ENCODE data around the gene RECQL.

The RECQL gene

GRCh38 chr12:21539797-21540196 lies 38.4 kb upstream of the RECQL start:
- TF ChIP-seq, protein P1, sequence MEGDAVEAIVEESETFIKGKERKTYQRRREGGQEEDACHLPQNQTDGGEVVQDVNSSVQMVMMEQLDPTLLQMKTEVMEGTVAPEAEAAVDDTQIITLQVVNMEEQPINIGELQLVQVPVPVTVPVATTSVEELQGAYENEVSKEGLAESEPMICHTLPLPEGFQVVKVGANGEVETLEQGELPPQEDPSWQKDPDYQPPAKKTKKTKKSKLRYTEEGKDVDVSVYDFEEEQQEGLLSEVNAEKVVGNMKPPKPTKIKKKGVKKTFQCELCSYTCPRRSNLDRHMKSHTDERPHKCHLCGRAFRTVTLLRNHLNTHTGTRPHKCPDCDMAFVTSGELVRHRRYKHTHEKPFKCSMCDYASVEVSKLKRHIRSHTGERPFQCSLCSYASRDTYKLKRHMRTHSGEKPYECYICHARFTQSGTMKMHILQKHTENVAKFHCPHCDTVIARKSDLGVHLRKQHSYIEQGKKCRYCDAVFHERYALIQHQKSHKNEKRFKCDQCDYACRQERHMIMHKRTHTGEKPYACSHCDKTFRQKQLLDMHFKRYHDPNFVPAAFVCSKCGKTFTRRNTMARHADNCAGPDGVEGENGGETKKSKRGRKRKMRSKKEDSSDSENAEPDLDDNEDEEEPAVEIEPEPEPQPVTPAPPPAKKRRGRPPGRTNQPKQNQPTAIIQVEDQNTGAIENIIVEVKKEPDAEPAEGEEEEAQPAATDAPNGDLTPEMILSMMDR (IDR thresholded peaks at IDR 0.05; ENCODE audit: borderline replicate concordance, extremely low read depth, low read length, poor library complexity, severe bottlenecking) = no peak
- no peak for TF ChIP-seq EZH2 (IDR thresholded peaks at IDR 0.05; ENCODE audit: borderline replicate concordance, low read depth, low read length, severe bottlenecking)
- Histone ChIP-seq H3K4me2 (ENCODE audit: insufficient read depth, low read length) (no peak overlapping the region), H3K79me2 (ENCODE audit: insufficient read depth, low read length) (no peaks in the 10 kb centered on the region), H3K4me1 (ENCODE audit: insufficient read depth, low read length) (no peaks in the 10 kb centered on the region), H3K27ac (ENCODE audit: low read length) (no peak overlapping the region), H3K9ac (ENCODE audit: low read depth, low read length) (no peak overlapping the region), H4K20me1 (ENCODE audit: insufficient read depth, low read length) (no peaks in the 10 kb centered on the region), H2AFZ (ENCODE audit: low read depth, low read length) (no peak overlapping the region), H3K4me3 (ENCODE audit: low read depth in 1 of 2, low read length in 2 of 2) (no peak overlapping the region), H3K9me3 (ENCODE audit: insufficient read depth, low read length, severe bottlenecking) (no peaks in the 10 kb centered on the region), H3K36me3 (ENCODE audit: insufficient read depth, low read length) (no peaks in the 10 kb centered on the region), H3K27me3 (ENCODE audit: insufficient read depth, low read length, poor library complexity) (peaks cover 10% of the 10 kb centered on the region)
- DNase-seq = no peak
- no peak for ATAC-seq (ENCODE audit: insufficient read depth, low read depth)

GRCh38 chr12:21538061-21538653 lies 36.7 kb upstream of the RECQL start:
- H3K9ac ChIP-seq (ENCODE audit: low read depth, low read length) = no peak overlapping the region
- H3K27me3 ChIP-seq (ENCODE audit: insufficient read depth, low read length, poor library complexity) = peaks cover 10% of the 10 kb centered on the region
- H3K9me3 ChIP-seq (ENCODE audit: insufficient read depth, low read length, severe bottlenecking) = no peaks in the 10 kb centered on the region
- no peaks in the 10 kb centered on the region for H3K4me1 ChIP-seq (ENCODE audit: insufficient read depth, low read length)
- no peak overlapping the region for H2AFZ ChIP-seq (ENCODE audit: low read depth, low read length)
- no peaks in the 10 kb centered on the region for H4K20me1 ChIP-seq (ENCODE audit: insufficient read depth, low read length)
- H3K36me3 ChIP-seq (ENCODE audit: insufficient read depth, low read length) = no peaks in the 10 kb centered on the region
- no peak overlapping the region for H3K4me2 ChIP-seq (ENCODE audit: insufficient read depth, low read length)
- no peak for DNase-seq
- H3K27ac ChIP-seq (ENCODE audit: low read length) = no peak overlapping the region
- ATAC-seq (ENCODE audit: insufficient read depth, low read depth) = no peak
- no peak for TF ChIP-seq EZH2 (IDR thresholded peaks at IDR 0.05; ENCODE audit: borderline replicate concordance, low read depth, low read length, severe bottlenecking)
- TF ChIP-seq, protein P1 (IDR thresholded peaks at IDR 0.05; ENCODE audit: borderline replicate concordance, extremely low read depth, low read length, poor library complexity, severe bottlenecking) = no peak
- no peak overlapping the region for H3K4me3 ChIP-seq (ENCODE audit: low read depth in 1 of 2, low read length in 2 of 2)
- H3K79me2 ChIP-seq (ENCODE audit: insufficient read depth, low read length) = no peaks in the 10 kb centered on the region

- H3K4me2 ChIP-seq (ENCODE audit: insufficient read depth, low read length) = no peak overlapping the region
- DNase-seq = no peak
- TF ChIP-seq EZH2 (IDR thresholded peaks at IDR 0.05; ENCODE audit: borderline replicate concordance, low read depth, low read length, severe bottlenecking) = no peak
- TF ChIP-seq, protein P1 (IDR thresholded peaks at IDR 0.05; ENCODE audit: borderline replicate concordance, extremely low read depth, low read length, poor library complexity, severe bottlenecking) = no peak
- no peaks in the 10 kb centered on the region for H3K9me3 ChIP-seq (ENCODE audit: insufficient read depth, low read length, severe bottlenecking)
- no peaks in the 10 kb centered on the region for H3K4me1 ChIP-seq (ENCODE audit: insufficient read depth, low read length)
- ATAC-seq (ENCODE audit: insufficient read depth, low read depth) = no peak
- H4K20me1 ChIP-seq (ENCODE audit: insufficient read depth, low read length) = no peaks in the 10 kb centered on the region
- no peaks in the 10 kb centered on the region for H3K79me2 ChIP-seq (ENCODE audit: insufficient read depth, low read length)
- H3K27me3 ChIP-seq (ENCODE audit: insufficient read depth, low read length, poor library complexity) = peaks cover 10% of the 10 kb centered on the region
- H3K4me3 ChIP-seq (ENCODE audit: low read depth in 1 of 2, low read length in 2 of 2) = no peak overlapping the region
- no peak overlapping the region for H3K9ac ChIP-seq (ENCODE audit: low read depth, low read length)
- H3K27ac ChIP-seq (ENCODE audit: low read length) = no peak overlapping the region
- no peak overlapping the region for H2AFZ ChIP-seq (ENCODE audit: low read depth, low read length)
- H3K36me3 ChIP-seq (ENCODE audit: insufficient read depth, low read length) = no peaks in the 10 kb centered on the region
Measured at GRCh38 chr12:21529456-21529855, 28.0 kb upstream of the RECQL start.

Measured in DND-41 (cell line).